Measurements from ENCODE around the gene ARFRP1.

Gene ARFRP1

DNA sequence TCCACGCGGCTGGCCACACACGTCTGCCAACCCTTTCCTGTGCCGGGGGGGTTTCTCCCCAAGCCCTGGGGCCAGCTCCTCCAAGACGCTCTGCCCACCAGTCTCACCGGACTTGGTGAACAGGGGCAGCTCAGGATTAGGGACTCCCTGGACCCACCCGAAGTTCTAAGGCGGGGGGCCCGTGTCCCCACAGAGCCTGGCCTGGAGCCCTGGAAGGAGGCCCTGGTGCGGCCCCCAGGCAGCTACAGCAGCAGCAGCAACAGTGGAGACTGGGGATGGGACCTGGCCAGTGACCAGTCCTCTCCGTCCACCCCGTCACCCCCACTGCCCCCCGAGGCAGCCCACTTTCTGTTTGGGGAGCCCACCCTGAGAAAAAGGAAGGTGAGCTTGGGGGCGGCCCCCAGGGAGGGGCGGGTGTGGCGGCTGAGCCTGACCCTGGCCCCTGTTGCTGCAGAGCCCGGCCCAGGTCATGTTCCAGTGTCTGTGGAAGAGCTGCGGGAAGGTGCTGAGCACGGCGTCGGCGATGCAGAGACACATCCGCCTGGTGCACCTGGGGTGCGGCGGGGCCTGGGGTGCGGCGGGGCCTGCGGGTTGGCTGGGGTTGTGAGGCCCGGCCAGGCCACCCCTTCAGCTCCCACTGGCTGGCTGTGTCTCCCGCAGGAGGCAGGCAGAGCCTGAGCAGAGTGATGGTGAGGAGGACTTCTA is 34.1 kb upstream of the ARFRP1 start:
- peak overlapping the region in 1 of 2 donors; percentile 68 for H3K4me3 ChIP-seq (ENCODE audit: low read depth in 1 of 2, low read length in 2 of 2)
- no peaks in the 10 kb centered on the region for H3K9me3 ChIP-seq (ENCODE audit: control insufficient read depth in 1 of 2, low read length in 2 of 2)
- peaks cover 0 to 25% of the 10 kb centered on the region in 2 donors for H3K36me3 ChIP-seq (ENCODE audit: control insufficient read depth in 1 of 2, insufficient read depth in 2 of 2, low read length in 2 of 2)
- H3K4me1 ChIP-seq (ENCODE audit: control insufficient read depth in 1 of 2, insufficient read depth in 2 of 2, low read length in 2 of 2) = peaks cover 0 to 32% of the 10 kb centered on the region in 2 donors
- no peak overlapping the region for H3K27ac ChIP-seq (ENCODE audit: low read length)
- H3K27me3 ChIP-seq (ENCODE audit: low read depth, low read length) = no peaks in the 10 kb centered on the region

DNA sequence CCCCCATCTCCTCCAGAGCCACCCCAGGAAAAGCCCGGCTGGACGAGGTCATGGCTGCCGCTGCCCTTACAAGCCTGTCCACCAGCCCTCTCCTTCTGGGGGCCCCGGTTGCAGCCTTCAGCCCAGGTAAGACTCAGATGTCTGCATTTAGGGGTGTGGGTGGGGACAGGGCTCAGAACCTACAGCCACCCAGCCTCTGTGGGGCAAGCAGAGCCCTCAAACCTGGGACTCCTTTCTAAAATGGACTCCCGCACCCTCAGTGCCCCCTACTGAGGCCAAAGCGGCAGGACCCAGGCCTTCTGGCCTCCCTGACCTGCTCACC is 33.5 kb upstream of the ARFRP1 start:
- peaks cover 0 to 32% of the 10 kb centered on the region in 2 donors for H3K4me1 ChIP-seq (ENCODE audit: control insufficient read depth in 1 of 2, insufficient read depth in 2 of 2, low read length in 2 of 2)
- H3K27ac ChIP-seq (ENCODE audit: low read length) = no peak overlapping the region
- peaks cover 0 to 29% of the 10 kb centered on the region in 2 donors for H3K36me3 ChIP-seq (ENCODE audit: control insufficient read depth in 1 of 2, insufficient read depth in 2 of 2, low read length in 2 of 2)
- no peaks in the 10 kb centered on the region for H3K27me3 ChIP-seq (ENCODE audit: low read depth, low read length)
- no peaks in the 10 kb centered on the region for H3K9me3 ChIP-seq (ENCODE audit: control insufficient read depth in 1 of 2, low read length in 2 of 2)
- H3K4me3 ChIP-seq (ENCODE audit: low read depth in 1 of 2, low read length in 2 of 2) = peak overlapping the region in 1 of 2 donors; percentile 68

DNA sequence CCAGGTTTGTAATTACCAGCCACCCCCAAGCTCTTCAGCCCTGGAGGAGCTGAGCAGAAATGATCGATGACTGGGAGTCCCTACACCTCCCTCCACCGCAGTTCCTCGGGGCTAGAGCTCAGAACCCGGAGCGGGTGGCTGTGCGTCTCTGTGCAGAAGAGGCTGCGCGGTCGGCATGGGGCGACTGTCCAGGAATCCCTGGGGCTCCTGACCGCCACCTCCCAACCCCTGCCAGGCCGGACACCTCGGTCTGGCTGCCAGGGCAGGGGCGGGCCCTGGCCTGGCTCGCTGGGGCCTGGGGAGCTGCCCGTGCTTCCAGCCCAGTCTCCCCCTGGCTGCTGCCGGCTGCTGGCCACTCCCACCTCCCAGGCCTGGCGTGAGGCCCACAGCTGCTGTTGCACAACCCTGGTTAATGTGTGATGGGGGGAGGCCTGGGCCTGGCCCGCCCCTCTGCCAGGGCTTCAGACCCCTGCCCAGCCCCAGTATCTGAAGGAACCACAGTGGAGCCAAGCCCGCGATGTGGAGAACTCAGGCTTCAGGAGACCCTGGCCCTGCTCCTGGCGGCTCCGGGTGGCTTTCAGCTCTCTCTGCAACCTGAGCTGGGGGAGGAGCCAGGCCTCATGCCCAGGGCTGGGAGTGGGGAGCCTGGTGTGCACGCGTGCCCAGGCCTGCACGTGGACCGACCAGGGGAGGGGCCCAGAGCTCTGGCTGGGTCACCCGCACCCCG is 33.0 kb upstream of the ARFRP1 start:
- H3K36me3 ChIP-seq (ENCODE audit: control insufficient read depth in 1 of 2, insufficient read depth in 2 of 2, low read length in 2 of 2) = peaks cover 0 to 30% of the 10 kb centered on the region in 2 donors
- H3K27ac ChIP-seq (ENCODE audit: low read length) = no peak overlapping the region
- H3K4me3 ChIP-seq (ENCODE audit: low read depth in 1 of 2, low read length in 2 of 2) = peak overlapping the region; percentile 57 to 68
- peaks cover 0 to 32% of the 10 kb centered on the region in 2 donors for H3K4me1 ChIP-seq (ENCODE audit: control insufficient read depth in 1 of 2, insufficient read depth in 2 of 2, low read length in 2 of 2)
- no peaks in the 10 kb centered on the region for H3K9me3 ChIP-seq (ENCODE audit: control insufficient read depth in 1 of 2, low read length in 2 of 2)
- H3K27me3 ChIP-seq (ENCODE audit: low read depth, low read length) = no peaks in the 10 kb centered on the region

DNA sequence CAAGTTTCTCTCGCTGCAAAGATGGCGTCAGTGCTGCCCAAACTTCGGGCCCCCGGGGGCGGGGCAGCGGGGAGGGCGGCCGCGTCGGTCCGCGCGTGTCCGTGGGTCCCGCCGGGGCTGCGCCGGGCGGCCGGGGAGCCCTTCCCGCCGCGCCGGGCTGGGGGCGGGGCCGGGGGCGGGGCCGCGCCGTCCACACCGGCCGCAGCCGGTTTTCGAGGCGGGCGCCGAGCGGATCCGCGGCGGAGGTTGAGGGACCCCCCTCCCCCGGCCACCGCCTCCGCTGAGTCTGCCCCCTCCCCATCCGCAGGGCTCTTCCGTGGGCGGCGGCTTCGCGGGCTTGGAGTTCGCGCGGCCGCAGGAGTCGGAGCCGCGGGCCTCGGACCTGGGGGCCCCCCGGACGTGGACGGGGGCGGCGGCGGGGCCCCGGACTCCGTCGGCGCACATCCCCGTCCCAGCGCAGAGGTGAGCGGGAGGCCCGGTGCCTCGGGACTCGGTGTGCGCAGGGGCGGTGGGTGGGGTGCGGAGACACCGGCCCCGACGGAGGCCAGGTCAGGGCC is 32.4 kb upstream of the ARFRP1 start:
- peak overlapping the region; percentile 57 to 68 for H3K4me3 ChIP-seq (ENCODE audit: low read depth in 1 of 2, low read length in 2 of 2)
- no peak overlapping the region for H3K27ac ChIP-seq (ENCODE audit: low read length)
- no peaks in the 10 kb centered on the region for H3K27me3 ChIP-seq (ENCODE audit: low read depth, low read length)
- H3K36me3 ChIP-seq (ENCODE audit: control insufficient read depth in 1 of 2, insufficient read depth in 2 of 2, low read length in 2 of 2) = peaks cover 0 to 30% of the 10 kb centered on the region in 2 donors
- H3K9me3 ChIP-seq (ENCODE audit: control insufficient read depth in 1 of 2, low read length in 2 of 2) = no peaks in the 10 kb centered on the region
- H3K4me1 ChIP-seq (ENCODE audit: control insufficient read depth in 1 of 2, insufficient read depth in 2 of 2, low read length in 2 of 2) = peaks cover 0 to 32% of the 10 kb centered on the region in 2 donors

DNA sequence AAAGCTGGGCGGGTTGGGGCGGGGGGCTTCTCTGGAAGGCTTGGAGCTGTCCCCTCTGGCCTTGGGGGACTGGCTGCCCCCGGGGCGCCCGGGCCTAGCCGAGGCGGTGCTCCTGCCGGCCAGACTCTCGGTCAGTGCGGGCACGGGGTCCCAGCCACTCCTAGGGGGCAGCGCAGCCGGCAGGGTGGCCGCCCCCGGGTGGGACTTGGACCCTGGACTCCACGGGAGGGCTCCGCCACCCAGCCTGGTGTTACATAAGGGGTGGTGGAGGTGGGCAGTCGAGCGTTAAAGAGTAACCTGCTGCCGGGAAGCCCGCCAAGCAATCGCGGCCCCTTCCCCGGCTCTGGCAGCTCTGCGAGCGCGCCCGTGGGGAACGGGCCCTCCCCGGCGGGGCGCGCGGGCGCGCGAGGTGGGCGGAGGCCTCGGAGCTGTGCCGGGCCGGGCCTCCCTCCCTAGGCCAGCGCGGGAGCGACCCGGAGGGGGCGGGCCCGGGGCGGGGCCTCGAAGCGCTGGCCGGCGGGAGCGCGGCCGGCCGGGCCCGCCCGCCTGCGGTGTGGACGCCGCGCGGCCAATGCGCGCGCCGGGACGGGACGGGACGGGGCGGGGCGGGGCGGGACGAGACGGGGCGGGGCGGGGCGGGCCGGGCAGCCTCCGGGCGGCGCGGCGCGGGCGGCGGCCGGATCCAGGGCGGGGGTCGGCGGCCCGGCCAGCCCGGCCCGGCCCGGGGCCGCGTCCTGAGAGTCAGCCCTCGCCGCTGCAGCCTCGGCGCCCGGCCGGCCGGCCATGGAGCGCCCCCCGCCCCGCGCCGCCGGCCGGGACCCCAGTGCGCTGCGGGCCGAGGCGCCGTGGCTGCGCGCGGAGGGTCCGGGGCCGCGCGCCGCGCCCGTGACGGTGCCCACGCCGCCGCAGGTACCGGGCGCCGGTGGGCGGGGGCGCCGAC is 31.6 kb upstream of the ARFRP1 start, which contains the start of gene SLC2A4RG:
Gene SLC2A4RG (plus strand): TSS at position 647 of the 940 bp plus-strand sequence. CDS start 137 bp downstream, at position 784.
- Histone ChIP-seq H3K27me3 (ENCODE audit: low read depth, low read length) (no peaks in the 10 kb centered on the region), H3K4me3 (ENCODE audit: low read depth in 1 of 2, low read length in 2 of 2) (peak within 1 kb of the TSS; percentile 57 to 68), H3K27ac (ENCODE audit: low read length) (no peak within 1 kb of the TSS), H3K4me1 (ENCODE audit: control insufficient read depth in 1 of 2, insufficient read depth in 2 of 2, low read length in 2 of 2) (peaks cover 0 to 32% of the 10 kb centered on the region in 2 donors), H3K9me3 (ENCODE audit: control insufficient read depth in 1 of 2, low read length in 2 of 2) (no peaks in the 10 kb centered on the region), H3K36me3 (ENCODE audit: control insufficient read depth in 1 of 2, insufficient read depth in 2 of 2, low read length in 2 of 2) (peaks cover under 1 to 37% of the 10 kb centered on the region in 2 donors)

DNA sequence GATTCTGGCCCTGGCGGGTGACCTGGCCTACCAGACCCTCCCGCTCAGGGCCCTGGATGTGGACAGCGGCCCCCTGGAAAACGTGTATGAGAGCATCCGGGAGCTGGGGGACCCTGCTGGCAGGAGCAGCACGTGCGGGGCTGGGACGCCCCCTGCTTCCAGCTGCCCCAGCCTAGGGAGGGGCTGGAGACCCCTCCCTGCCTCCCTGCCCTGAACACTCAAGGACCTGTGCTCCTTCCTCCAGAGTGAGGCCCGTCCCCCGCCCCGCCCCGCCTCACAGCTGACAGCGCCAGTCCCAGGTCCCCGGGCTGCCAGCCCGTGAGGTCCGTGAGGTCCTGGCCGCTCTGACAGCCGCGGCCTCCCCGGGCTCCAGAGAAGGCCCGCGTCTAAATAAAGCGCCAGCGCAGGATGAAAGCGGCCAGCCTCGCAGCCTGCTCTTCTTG is 30.9 kb upstream of the ARFRP1 start:
- peaks cover 7 to 44% of the 10 kb centered on the region in 2 donors for H3K36me3 ChIP-seq (ENCODE audit: control insufficient read depth in 1 of 2, insufficient read depth in 2 of 2, low read length in 2 of 2)
- no peak overlapping the region for H3K27ac ChIP-seq (ENCODE audit: low read length)
- peak overlapping the region in 1 of 2 donors; percentile 68 for H3K4me3 ChIP-seq (ENCODE audit: low read depth in 1 of 2, low read length in 2 of 2)
- H3K27me3 ChIP-seq (ENCODE audit: low read depth, low read length) = no peaks in the 10 kb centered on the region
- no peaks in the 10 kb centered on the region for H3K9me3 ChIP-seq (ENCODE audit: control insufficient read depth in 1 of 2, low read length in 2 of 2)
- peaks cover 0 to 32% of the 10 kb centered on the region in 2 donors for H3K4me1 ChIP-seq (ENCODE audit: control insufficient read depth in 1 of 2, insufficient read depth in 2 of 2, low read length in 2 of 2)

DNA sequence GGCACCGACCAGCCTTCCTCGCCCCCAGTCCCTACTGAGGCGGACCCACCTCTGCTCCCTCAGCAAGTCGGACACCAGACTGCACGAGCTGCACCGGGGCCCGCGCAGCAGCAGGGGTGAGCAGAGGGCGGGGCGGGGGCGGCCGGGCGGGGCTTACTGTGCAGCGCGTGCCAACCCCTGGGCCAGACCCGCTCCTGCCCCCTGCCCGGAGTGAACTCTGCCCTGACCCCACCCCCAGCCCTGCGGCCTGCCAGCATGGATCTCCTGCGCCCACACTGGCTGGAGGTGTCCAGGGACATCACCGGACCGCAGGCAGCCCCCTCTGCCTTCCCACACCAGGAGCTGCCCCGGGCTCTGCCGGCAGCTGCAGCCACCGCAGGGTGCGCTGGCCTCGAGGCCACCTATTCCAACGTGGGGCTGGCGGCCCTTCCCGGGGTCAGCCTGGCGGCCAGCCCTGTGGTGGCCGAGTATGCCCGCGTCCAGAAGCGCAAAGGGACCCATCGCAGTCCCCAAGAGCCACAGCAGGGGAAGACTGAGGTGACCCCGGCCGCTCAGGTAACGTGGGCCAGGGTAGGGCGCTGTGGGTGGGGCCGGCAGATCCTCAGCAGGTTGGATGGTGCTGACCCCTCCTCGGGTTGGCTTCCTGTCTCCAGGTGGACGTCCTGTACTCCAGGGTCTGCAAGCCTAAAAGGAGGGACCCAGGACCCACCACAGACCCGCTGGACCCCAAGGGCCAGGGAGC is 30.3 kb upstream of the ARFRP1 start:
- Histone ChIP-seq H3K27me3 (ENCODE audit: low read depth, low read length) (no peaks in the 10 kb centered on the region), H3K4me3 (ENCODE audit: low read depth in 1 of 2, low read length in 2 of 2) (peak overlapping the region in 1 of 2 donors; percentile 68), H3K27ac (ENCODE audit: low read length) (no peak overlapping the region), H3K36me3 (ENCODE audit: control insufficient read depth in 1 of 2, insufficient read depth in 2 of 2, low read length in 2 of 2) (peaks cover 12 to 46% of the 10 kb centered on the region in 2 donors), H3K4me1 (ENCODE audit: control insufficient read depth in 1 of 2, insufficient read depth in 2 of 2, low read length in 2 of 2) (peaks cover 0 to 32% of the 10 kb centered on the region in 2 donors), H3K9me3 (ENCODE audit: control insufficient read depth in 1 of 2, low read length in 2 of 2) (no peaks in the 10 kb centered on the region)

DNA sequence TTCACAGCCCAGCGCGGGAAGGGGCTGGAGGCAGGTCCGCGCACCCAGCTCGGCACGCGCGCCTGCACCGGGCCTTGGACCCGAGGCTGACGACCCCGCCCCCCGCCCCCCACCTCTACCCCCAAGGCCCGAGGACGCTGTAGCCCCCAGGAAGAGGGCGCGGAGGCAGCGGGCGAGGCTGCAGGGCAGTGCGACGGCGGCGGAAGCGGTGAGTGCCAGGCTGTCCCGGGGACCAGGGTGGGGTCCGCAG is 29.8 kb upstream of the ARFRP1 start:
- peak overlapping the region in 1 of 2 donors; percentile 7 for H3K4me3 ChIP-seq (ENCODE audit: low read depth in 1 of 2, low read length in 2 of 2)
- no peak overlapping the region for H3K27ac ChIP-seq (ENCODE audit: low read length)
- no peaks in the 10 kb centered on the region for H3K9me3 ChIP-seq (ENCODE audit: control insufficient read depth in 1 of 2, low read length in 2 of 2)
- peaks cover 12 to 45% of the 10 kb centered on the region in 2 donors for H3K36me3 ChIP-seq (ENCODE audit: control insufficient read depth in 1 of 2, insufficient read depth in 2 of 2, low read length in 2 of 2)
- peaks cover 0 to 32% of the 10 kb centered on the region in 2 donors for H3K4me1 ChIP-seq (ENCODE audit: control insufficient read depth in 1 of 2, insufficient read depth in 2 of 2, low read length in 2 of 2)
- H3K27me3 ChIP-seq (ENCODE audit: low read depth, low read length) = no peaks in the 10 kb centered on the region

DNA sequence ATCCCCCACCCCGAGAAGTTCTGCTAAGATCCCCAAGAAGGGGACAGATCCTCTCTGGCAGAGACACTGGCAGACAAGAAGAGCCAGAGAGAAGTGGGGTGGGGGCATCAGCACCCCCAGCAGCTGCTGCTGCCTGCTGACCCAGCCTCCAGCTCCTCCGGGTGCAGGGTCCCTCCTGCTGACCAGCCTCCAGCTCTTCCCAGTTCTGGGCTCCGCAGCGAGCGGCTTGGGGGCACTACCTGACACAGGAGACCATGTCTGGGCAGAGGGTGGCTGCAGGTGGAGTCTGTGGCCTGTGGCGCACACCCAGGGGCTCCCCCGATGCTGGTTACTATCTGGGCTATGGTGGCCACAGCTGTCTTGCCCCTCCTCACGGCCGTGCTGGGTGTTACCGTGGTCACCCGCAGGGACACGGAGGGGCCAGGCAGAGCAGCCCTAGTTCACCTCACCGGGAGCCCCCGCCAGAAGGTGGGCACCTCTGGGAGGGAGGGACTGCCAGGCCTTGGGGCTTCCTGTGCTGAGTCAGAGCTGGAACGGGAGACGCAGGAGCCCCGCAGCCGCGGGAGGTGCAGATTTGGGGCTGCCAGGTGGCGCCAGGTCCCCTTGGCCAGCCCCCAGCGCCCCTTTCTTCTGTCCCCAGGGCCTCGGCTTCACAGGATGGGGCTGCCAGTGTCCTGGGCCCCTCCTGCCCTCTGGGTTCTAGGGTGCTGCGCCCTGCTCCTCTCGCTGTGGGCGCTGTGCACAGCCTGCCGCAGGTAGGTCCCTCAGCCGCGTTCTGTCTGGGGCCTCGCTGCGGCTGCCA is 29.3 kb upstream of the ARFRP1 start:
- H3K27ac ChIP-seq (ENCODE audit: low read length) = no peak overlapping the region
- H3K9me3 ChIP-seq (ENCODE audit: control insufficient read depth in 1 of 2, low read length in 2 of 2) = no peaks in the 10 kb centered on the region
- H3K27me3 ChIP-seq (ENCODE audit: low read depth, low read length) = no peaks in the 10 kb centered on the region
- H3K4me3 ChIP-seq (ENCODE audit: low read depth in 1 of 2, low read length in 2 of 2) = peak overlapping the region in 1 of 2 donors; percentile 7
- peaks cover 12 to 42% of the 10 kb centered on the region in 2 donors for H3K36me3 ChIP-seq (ENCODE audit: control insufficient read depth in 1 of 2, insufficient read depth in 2 of 2, low read length in 2 of 2)
- peaks cover 0 to 29% of the 10 kb centered on the region in 2 donors for H3K4me1 ChIP-seq (ENCODE audit: control insufficient read depth in 1 of 2, insufficient read depth in 2 of 2, low read length in 2 of 2)

All from muscle layer of duodenum (tissue), 2 donors.